HG03442 (cell line): Measurements from ENCODE around the gene TAS1R3.

ENCODE experiments used
- ATAC-seq: cut with Tn5 transposase; IDR thresholded peaks from one replicate; pipeline ENCODE4 v1.9.1; 2021; ENCODE audit warnings: mild to moderate bottlenecking, moderate library complexity; ENCODE audit not compliant: unreplicated experiment

The TAS1R3 gene

DNA sequence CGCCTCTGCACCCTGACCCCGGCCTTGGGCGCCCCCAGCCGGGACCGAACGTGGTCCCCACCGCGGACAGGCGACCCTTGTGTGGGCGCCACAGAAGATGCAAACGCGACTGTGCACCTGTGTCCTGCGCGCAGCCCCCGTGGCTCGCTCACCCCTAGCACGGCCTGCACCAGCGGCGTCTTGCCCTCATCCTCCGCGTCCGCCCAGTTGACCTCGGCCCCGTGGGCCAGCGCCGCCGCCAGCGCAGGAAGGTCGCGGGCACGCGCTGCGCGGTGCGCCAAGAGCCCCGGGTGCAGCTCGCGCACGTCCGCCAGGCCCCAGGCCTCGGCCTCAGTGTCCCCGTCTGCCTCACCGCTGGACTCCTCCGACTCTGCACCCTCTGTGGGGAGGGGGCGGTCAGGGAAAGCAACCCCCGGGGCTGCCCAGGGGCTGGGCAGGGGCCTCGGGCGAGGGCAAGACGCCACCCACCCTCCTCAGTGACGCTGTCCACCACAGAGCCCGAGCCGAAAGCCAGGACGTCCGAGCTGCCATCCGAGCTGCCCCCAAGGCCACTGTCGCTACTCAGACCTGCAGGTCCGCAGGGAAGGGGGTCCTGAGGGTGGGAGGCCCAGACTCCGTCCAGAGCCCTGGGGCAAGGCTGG lies 36.7 kb upstream of the TAS1R3 start:
- no peak for ATAC-seq

DNA sequence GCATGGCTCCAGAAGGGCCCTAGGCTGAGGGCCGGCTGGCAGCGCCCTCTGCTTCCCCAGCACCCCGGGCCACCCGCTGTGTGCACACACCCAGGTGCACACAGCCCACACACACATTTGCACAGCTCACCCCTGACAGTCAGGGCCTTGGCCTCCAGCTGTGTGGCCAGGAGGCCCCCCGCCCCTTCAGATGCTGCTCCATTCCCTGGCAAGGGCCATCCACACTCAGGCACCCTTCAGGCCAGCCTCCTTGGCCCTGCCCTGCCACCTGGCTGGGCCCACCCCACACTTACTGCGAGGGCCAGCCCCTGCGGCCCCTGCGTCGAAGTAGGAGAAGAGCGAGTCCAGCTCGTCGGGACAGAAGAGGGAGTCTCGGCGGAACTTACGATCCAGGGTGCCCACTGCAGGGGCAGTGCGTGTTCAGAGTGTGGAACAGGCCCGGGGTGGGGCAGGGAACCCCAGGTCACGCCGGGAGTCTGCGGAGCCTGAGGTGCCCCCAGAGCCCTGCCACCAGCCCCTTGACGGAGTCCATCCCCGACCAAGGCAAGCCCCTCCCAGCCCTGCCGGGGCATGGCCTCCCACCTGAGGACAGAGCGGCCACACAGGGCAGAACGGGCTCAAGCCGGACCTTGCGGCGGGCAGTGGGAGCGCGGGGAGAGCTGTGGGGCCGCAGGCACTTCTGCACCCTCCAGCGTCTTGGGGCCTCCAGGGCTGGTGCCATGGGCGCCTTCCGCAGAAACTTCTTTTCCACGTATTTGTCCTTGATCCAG lies 35.7 kb upstream of the TAS1R3 start:
- ATAC-seq, result no peak

DNA sequence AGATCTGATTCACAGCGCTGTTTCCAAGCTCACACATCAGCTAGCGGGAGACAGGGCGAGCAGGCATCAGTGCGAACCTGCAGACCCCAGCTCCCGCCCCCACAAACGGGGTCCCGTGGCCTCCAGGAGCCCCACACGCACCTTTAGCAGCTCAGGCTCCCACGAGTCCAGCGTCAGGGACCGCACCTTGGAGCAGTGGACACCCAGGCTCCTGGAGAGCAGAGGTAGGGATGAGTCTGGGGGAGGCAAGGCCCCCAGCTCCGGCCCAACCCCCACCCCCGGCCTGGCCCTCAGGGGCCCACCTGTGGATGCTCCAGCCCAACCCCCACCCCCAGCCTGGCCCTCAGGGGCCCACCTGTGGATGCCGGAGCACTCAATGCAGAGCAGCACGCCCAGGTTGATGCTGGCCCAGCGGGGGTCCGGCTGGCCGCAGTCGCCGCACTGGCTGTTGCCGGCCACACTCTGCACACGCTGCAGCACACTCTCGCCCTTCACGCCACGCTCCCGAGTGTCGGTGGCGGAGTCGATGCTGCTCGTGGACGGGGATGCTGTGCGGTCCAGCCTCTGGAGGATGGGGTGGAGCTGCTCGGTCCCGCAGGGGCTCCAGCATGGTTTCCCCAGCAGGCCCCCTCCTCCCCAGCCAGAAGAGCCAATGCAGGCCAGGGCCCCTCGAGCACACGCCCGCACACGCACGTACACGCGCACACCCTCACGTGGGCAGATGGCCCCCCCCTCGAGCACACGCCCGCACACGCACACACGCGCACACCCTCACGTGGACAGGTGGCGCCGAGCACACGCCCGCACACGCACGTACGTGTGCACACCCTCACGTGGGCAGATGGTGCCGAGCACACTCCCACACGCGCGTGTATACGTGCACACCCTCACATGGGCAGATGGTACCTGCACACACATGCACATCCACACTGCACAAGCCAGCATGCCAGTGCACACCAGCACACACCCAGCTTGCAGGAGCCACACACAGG lies 34.7 kb upstream of the TAS1R3 start:
- ATAC-seq, result no peak

DNA sequence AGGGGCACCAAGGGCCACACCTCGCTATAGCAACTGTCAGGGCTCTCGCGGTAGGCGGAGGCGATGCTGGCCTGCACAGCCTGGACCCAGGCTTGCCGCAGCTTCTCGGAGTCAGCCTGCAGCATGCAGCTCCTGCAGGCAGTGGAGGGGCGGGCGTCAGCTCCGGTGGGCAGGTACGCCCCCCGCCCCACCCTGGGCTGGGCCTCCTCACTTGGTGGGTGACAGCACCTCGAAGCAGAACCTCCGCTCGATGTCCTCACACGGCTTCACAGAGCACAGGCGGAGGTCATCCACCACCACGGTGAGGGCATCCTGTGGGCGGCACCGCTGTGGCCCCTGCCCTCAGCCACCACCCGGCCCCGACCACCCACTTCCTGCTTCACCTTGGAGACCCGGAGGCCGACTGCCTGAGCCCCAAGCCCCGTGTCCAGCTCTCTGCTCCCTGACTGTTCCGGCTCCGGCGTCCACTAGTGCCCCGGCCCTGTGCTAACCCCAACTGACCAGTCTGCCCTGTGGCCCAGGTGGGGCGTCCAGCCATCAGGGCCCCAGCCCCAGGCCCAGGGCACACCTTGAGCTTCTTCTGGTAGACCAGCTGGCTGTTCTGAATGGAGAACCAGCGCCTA lies 33.2 kb upstream of the TAS1R3 start:
- ATAC-seq, result no peak

DNA sequence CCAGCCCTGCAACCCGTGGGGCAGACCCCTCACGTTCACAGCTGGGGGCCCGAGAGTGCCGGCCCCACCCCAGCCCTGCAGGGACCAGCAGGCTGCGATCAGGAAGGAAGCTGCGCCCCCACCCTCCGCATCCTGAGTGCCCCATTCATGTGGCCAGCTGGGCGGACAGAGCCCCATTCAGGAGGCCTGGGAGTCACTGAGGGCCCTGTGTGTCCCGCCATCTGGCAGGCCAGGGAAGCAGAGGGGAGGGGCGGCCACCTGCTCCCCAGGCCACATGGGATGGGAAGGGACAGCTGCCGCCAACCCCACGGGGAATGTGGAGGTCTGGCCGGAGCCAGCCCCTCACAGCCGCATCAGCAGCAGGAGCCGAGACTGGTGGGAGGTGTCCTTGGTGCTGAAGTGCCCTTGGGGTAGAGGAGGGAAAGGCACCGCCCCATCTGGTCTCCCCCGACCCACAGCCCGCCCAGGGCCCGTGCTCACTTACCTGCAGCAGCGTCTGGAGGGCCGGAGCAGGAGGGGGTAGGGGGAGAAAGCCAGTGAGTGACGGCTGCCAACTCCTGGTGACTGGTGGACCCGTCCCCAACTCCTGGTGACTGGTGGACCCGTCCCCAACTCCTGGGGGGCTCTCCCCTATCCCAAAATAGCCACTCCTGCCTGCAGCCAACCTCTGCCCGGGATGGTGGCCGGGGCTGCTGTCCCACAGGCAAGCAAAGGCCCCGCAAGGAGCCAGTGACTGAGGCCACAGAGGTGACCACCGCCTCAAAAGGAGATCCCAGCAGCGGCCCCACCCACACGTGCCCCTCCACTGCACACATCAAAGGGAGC lies 32.0 kb upstream of the TAS1R3 start:
- ATAC-seq, result no peak

DNA sequence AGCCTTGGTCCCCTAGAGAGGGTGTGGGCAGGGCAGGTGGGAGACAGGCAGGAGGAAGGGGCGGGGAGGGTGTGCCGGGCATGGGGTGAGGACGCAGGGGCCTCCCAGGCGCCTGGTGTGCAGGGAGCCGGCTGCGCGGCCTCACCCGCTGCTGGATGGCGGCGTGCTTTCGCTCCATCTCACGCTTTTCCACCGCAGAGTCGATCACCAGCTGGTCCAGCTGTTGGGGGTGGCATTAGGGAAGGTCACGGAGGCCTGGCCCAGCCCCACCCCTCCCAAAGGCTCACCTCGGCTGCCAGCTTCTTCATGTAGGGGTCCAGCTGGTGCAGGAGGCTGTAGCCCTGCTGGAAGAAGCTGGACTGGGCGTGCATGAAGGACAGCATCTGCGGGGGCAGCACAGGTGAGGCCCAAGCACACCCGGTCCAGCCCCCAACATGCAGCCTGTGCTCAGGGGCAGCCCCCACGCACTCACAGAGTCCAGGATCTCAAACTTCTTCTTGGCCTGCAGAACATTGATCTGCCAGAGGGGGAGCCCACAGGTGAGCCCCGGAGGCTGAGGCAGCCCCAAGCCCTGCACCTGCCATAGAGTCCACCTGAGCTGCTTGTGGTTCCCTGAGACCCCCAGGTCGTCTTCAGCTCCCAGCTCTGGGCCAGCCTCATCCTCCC lies 31.3 kb upstream of the TAS1R3 start:
- ATAC-seq, result no peak

DNA sequence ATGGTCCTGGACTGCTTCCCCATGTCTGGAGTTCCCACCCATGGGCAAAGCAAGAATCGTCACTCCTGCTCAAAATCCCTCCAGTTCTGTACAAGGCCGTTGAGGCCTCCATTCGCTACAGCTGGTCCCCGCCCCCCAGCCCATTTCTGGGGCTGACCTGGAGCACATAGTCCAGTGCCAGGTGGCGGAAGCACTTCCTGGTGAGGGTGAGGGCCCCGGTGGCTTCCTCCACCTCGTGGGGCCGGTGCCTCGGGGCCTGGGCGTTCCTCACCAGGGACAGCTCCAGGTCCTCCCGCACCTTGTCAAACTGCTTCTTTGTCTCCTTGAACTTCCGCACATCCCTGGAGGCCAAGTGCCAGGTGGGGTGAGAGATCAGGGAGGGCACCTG lies 30.7 kb upstream of the TAS1R3 start:
- no peak for ATAC-seq

DNA sequence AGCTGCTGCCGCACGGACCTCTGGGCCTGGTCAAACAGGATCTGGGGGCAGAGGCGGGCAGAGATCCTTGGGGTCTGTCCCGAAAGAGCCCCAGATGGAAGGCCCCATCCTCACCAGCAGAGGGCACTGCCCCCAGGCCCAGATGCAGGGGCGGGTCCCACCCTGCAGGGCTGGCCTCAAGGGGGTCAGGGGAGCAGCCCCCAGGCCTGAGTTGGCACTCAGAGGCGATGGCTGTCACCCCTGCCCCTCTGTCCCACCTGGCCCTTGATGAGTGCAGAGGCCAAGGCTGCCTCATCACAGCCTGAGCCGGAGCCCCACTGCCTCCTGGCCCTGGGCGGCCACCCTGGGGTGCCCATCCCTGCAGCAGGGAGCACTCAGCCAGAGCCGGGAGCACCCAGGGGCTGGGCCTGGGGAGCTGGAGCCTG lies 29.1 kb upstream of the TAS1R3 start:
- ATAC-seq, result no peak

DNA sequence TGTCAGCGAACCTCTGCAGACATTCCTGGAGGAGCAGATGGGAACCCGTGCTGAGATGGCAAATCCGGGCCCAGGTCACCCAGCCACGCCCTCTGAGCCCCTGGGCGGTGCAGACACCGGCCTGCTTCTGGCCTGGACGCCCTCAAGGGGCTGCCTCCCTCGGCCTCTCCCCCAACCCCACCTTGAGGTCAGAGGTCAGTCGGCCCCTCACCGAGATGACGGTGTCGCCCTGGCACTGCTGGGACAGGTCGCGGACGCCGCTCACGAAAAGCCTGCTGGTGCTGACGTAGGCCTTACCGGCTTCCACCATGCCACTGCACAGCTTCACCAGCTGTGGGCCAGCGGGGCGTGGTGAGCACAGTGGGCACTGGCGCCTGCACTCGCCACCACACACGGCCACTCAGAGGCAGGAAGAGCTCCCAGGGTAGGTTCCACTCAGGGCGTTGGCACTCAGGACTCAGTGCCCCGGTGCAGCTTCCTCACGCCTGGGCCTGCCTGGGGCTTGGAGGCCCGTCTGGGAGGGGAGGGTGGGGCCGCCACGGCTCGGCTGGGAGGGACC lies 28.1 kb upstream of the TAS1R3 start:
- ATAC-seq, result no peak

DNA sequence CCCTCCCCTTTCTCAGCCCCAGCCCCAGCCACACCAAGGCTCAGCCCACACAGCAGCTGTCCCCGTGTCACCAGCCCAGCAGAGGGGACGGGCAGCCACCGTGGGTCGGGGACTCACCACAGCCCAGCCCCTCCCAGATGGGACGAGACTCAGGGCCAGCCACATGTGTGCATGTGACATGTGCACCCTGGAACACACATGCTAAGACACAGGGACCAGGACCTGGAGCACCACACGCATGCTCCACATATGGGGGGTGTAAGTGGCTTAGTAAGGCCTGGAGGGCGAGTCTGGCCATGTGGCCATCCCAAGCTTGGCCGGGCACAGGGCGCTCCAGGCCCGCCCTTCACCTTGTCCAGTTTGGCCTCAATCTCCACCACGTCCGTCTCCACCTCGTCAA lies 27.3 kb upstream of the TAS1R3 start:
- no peak for ATAC-seq

DNA sequence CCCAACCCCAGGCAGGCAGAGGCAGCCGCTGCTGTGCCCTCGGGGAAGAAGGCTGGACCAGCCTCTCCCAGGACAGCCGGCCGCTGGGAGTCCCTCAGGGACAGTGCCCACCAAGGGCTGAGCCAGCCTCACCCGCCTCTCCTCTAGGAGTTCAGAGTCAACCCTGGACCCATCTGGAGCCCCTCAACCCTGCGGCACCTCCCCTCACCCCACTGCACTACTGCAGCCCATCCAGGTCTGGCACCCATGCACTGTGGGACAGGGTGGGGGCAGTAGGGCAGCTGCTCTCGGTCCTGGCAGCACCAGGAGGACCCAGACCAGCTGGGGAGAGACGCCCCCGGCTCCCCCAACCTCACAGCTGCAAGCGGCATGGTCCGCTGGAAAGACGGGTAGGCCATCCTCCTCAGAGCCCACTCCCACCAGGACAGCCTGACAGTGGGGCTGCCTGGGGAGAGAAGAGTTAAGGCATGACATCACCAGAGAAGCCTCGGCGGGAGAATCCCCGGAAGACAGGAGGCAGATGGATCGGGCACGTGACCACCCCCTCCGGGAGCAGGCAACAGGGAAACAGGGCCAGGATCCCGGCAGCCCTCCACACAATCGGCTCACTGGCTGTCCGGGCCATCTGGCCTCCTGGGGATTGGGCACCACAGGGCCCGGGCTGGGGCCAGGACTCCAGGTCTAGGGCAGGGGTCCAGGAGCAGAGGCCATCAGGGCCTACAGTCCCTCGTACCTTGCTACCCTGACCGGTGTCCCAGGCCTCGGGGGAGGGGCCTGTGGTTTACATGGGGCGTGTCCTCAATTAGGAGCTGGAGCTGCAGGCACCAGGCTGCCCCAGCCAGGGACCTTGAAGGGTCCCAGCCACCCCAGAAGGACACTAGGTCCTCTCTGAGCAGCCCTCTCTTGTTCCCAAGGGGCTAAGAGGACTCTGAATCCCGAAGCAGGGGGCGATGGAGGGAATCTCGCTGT lies 26.5 kb upstream of the TAS1R3 start:
- no peak for ATAC-seq

DNA sequence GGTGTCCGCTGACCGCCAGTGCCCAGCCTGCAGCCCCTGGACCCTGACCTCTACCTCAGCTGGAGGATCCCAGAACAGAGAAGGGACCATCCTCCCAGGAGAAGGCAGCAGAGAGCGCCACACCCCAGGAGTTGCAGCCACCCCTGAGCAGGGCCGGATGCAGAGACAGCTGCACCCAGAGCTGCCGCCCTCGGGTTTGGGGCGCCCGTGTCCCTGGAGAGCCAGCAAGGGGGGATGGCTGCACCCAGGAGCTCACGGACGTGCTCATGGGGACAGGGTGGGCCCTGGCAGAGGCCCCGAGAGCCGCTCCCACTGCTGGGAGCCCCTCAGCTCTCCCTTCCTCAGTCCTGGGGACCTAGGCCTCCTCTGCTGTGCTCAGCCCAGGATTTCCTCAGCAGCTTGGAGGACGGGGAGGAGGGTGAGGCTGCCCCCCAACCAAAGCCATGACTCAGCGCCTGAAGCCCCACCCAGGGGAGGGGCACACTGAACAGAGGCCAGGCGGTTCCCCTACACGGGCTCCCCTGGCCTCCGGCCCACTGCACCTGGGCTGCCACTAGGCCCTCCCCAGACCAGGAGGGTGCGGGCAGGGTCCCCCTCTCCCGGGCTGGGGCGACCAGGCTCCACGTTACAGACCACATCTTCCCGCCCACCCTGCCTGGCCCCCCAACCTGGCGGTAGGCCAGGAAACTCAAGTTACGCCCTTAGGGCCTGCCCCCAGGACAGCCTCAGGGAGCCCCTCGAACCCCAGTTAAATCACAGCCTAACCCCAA lies 25.6 kb upstream of the TAS1R3 start:
- ATAC-seq, result no peak

DNA sequence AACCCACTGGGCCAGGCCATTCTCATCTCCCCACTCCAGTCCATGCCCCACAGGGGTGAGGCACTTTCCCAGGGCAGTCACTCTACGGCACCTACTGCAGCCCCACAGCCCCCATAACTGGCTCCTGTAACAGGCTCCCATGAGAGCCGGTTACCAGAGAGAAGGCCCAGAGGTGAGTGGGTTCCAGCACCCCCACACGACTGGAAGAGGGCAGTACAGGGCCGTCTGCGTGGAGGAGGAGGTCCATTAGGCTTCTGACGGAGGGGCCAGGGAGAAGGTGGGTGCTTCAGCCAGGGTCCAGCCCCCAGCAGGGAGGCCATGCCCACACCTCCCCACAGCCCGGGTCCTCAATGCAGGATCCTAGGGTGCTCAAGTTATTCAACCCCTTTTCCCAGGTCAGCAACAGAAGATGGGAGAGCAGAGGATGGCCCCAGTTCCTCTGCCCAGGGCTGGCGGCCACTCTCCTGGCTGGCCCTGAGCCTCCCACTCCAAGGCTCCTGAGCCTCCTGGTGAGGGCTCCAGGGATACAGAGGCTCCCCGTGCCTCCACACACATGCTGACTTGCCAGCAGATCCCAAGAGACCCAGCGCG lies 24.9 kb upstream of the TAS1R3 start:
- ATAC-seq, result no peak

DNA sequence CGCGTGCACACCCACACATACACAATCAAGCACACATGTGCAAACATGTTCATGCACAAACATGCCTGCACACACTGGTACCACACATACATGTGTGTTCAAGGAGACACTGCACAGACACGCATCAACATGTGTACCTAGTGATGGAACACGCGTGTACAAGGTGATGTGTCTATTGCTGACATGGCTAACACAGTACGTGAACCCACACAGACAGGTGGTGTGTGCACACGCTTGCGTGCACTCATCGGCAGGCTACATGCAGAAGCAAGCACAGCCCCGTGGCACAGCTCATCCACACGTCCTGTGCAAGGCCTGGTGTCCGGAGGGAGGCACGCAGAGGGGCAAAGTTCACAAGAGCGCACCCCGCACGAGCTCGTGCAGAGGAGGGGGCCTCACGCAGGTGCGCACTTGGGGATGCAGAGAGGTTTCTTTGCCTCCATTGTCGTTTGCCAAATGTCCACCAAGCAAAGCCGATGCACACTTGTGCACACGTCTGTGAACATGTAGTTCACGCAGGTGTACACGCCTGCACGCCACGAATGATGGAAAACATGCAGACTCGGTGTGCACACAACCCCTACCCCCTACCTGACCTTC lies 24.3 kb upstream of the TAS1R3 start:
- no peak for ATAC-seq

DNA sequence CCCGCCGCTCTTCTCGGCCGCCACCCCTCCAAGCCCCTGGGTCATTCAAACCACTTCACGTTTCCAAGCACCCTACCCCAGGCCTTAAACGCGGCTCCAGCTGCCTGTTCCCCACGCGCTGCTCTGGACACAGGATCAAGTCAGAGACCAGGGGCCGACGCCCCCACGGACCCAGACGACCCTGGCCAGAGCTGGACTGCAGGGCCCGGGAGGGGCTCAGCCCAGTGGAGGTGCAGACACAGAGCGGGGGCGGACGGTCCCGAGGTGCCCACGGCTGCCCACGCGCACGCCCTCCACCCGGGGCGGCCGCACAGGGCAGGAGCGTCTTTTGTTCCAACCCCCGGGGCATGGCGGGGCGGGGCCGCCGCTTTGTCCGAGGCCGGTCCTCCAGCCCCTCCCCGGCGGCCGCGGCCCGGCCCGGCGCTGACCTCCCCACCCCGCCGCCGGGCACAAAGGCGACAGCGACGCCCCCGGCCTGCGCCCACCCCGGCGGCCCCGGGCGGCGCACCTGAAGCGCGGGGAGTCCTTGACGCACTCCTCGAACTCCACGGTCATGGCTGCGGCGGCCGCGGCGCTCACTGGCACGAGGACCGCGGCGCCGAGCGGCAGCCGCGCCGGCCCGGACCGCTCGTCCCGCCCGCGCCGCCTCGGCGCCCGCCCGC lies 23.7 kb upstream of the TAS1R3 start:
- ATAC-seq, result peak; percentile 2
